ENCODE measurements around the gene PCDH9.

Gene PCDH9

GRCh38 chr13:66399873-66400272 is 830.3 kb downstream of the PCDH9 start:
- no peaks in the 10 kb centered on the region for H3K4me1 ChIP-seq (ENCODE audit: low read length)
- TF ChIP-seq CTCF (IDR thresholded peaks at IDR 0.05; ENCODE audit: low read depth, low read length) (no peak), EZH2phosphoT487 (IDR thresholded peaks at IDR 0.05; ENCODE audit: low read depth) (no peak)
- H3K36me3 ChIP-seq (replicated peaks; ENCODE audit: low read depth, low read length) = no peaks in the 10 kb centered on the region
- H3K27ac ChIP-seq (ENCODE audit: low read length) = no peak overlapping the region
- H3K79me2 ChIP-seq (ENCODE audit: low read length) = no peaks in the 10 kb centered on the region
- H3K27me3 ChIP-seq (ENCODE audit: low read depth, low read length) = no peaks in the 10 kb centered on the region
- no peaks in the 10 kb centered on the region for H4K20me1 ChIP-seq (ENCODE audit: insufficient read depth, low read length)
- H3K4me2 ChIP-seq (ENCODE audit: low read length) = no peak overlapping the region
- no peaks in the 10 kb centered on the region for H3K9me3 ChIP-seq (ENCODE audit: insufficient read depth, low read length)
- no peak overlapping the region for H3K9ac ChIP-seq (ENCODE audit: low read length)
- H2AFZ ChIP-seq (ENCODE audit: low read depth, low read length) = no peak overlapping the region
- no peak overlapping the region for H3K4me3 ChIP-seq (ENCODE audit: low read length)

GRCh38 chr13:66397133-66397532 is 833.0 kb downstream of the PCDH9 start:
- H3K9ac ChIP-seq (ENCODE audit: low read length) = no peak overlapping the region
- H3K4me3 ChIP-seq (ENCODE audit: low read length) = no peak overlapping the region
- no peaks in the 10 kb centered on the region for H3K27me3 ChIP-seq (ENCODE audit: low read depth, low read length)
- no peak overlapping the region for H3K4me2 ChIP-seq (ENCODE audit: low read length)
- H3K27ac ChIP-seq (ENCODE audit: low read length) = no peak overlapping the region
- no peaks in the 10 kb centered on the region for H3K4me1 ChIP-seq (ENCODE audit: low read length)
- H3K9me3 ChIP-seq (ENCODE audit: insufficient read depth, low read length) = no peaks in the 10 kb centered on the region
- no peak for TF ChIP-seq EZH2phosphoT487 (IDR thresholded peaks at IDR 0.05; ENCODE audit: low read depth)
- TF ChIP-seq CTCF (IDR thresholded peaks at IDR 0.05; ENCODE audit: low read depth, low read length) = no peak
- no peaks in the 10 kb centered on the region for H3K36me3 ChIP-seq (replicated peaks; ENCODE audit: low read depth, low read length)
- no peaks in the 10 kb centered on the region for H3K79me2 ChIP-seq (ENCODE audit: low read length)
- no peak overlapping the region for H2AFZ ChIP-seq (ENCODE audit: low read depth, low read length)
- no peaks in the 10 kb centered on the region for H4K20me1 ChIP-seq (ENCODE audit: insufficient read depth, low read length)

- H3K79me2 ChIP-seq (ENCODE audit: low read length) = no peaks in the 10 kb centered on the region
- H3K4me3 ChIP-seq (ENCODE audit: low read length) = no peak overlapping the region
- no peaks in the 10 kb centered on the region for H4K20me1 ChIP-seq (ENCODE audit: insufficient read depth, low read length)
- no peak overlapping the region for H3K27ac ChIP-seq (ENCODE audit: low read length)
- TF ChIP-seq CTCF (IDR thresholded peaks at IDR 0.05; ENCODE audit: low read depth, low read length) (no peak), EZH2phosphoT487 (IDR thresholded peaks at IDR 0.05; ENCODE audit: low read depth) (no peak)
- no peaks in the 10 kb centered on the region for H3K9me3 ChIP-seq (ENCODE audit: insufficient read depth, low read length)
- H3K27me3 ChIP-seq (ENCODE audit: low read depth, low read length) = no peaks in the 10 kb centered on the region
- H3K9ac ChIP-seq (ENCODE audit: low read length) = no peak overlapping the region
- 0 out of 2 replicates have a peak overlapping the region, but pooled peaks have one; percentile 5 for H2AFZ ChIP-seq (ENCODE audit: low read depth, low read length)
- H3K4me1 ChIP-seq (ENCODE audit: low read length) = peaks cover 8% of the 10 kb centered on the region
- H3K36me3 ChIP-seq (replicated peaks; ENCODE audit: low read depth, low read length) = no peaks in the 10 kb centered on the region
- H3K4me2 ChIP-seq (ENCODE audit: low read length) = 0 out of 2 replicates have a peak overlapping the region, but pooled peaks have one; percentile 6
Observed at GRCh38 chr13:66391322-66391721, 838.8 kb downstream of the PCDH9 start.

GRCh38 chr13:66378894-66379293 is 851.2 kb downstream of the PCDH9 start:
- H4K20me1 ChIP-seq (ENCODE audit: insufficient read depth, low read length) = no peaks in the 10 kb centered on the region
- TF ChIP-seq CTCF (IDR thresholded peaks at IDR 0.05; ENCODE audit: low read depth, low read length) (no peak), EZH2phosphoT487 (IDR thresholded peaks at IDR 0.05; ENCODE audit: low read depth) (no peak)

More at GRCh38 chr13:66378894-66379293, 851.2 kb downstream of the PCDH9 start:
- no peaks in the 10 kb centered on the region for H3K36me3 ChIP-seq (replicated peaks; ENCODE audit: low read depth, low read length)
- H3K27me3 ChIP-seq (ENCODE audit: low read depth, low read length) = no peaks in the 10 kb centered on the region
- no peaks in the 10 kb centered on the region for H3K9me3 ChIP-seq (ENCODE audit: insufficient read depth, low read length)
- no peak overlapping the region for H2AFZ ChIP-seq (ENCODE audit: low read depth, low read length)
- no peak overlapping the region for H3K9ac ChIP-seq (ENCODE audit: low read length)
- no peaks in the 10 kb centered on the region for H3K4me1 ChIP-seq (ENCODE audit: low read length)
- no peak overlapping the region for H3K4me2 ChIP-seq (ENCODE audit: low read length)
- H3K79me2 ChIP-seq (ENCODE audit: low read length) = no peaks in the 10 kb centered on the region
- no peak overlapping the region for H3K4me3 ChIP-seq (ENCODE audit: low read length)
- no peak overlapping the region for H3K27ac ChIP-seq (ENCODE audit: low read length)

Data from OCI-LY3 (cell line).